Activated B cell treated with CpG ODN at 0.5 μM for 24 hours (primary cell): ENCODE measurements around the gene GFI1B. TPM values are rescaled to one million over a fixed set of nuclear protein-coding genes. Genes with fewer than 3 reads are reported as not detected.

Experiments
- ATAC-seq: fragments of 200-7000 bp; cut with Tn5 transposase; one replicate; pipeline ENCODE4 v1.10.0; 2021; ENCODE audit warnings: low read depth, mild to moderate bottlenecking, moderate library complexity
- CTCF ChIA-PET: fragments of 350-600 bp; sonication (Branson Sonifier 250); formaldehyde crosslinking; loops from one replicate; lab custom pipeline; 2021; ENCODE audit warnings: antibody characterized with exemption; lab: Charles Lee
- POLR2A ChIA-PET: fragments of 350-600 bp; sonication (Branson Sonifier 250); formaldehyde crosslinking; loops from one replicate; lab custom pipeline; 2021; ENCODE audit warnings: antibody characterized with exemption; lab: Charles Lee
- DNase-seq: peaks from one replicate; pipeline ENCODE4 v3.0.0; 2022
- H3K27ac Mint-ChIP-seq: one replicate; pipeline ENCODE4 v1.8.0; 2020; ENCODE audit warnings: mixed read lengths
- H3K27me3 Mint-ChIP-seq: one replicate; pipeline ENCODE4 v1.8.0; 2021; ENCODE audit warnings: mixed read lengths
- H3K36me3 Mint-ChIP-seq: one replicate; pipeline ENCODE4 v1.8.0; 2021; ENCODE audit warnings: low read depth, mixed read lengths
- H3K4me1 Mint-ChIP-seq: one replicate; pipeline ENCODE4 v1.8.0; 2021; ENCODE audit warnings: mixed read lengths
- H3K4me3 Mint-ChIP-seq: one replicate; pipeline ENCODE4 v1.8.0; 2020; ENCODE audit warnings: mild to moderate bottlenecking, mixed read lengths
- H3K9me3 Mint-ChIP-seq: one replicate; pipeline ENCODE4 v1.8.0; 2020; ENCODE audit warnings: mixed read lengths
- CTCF ChIP-seq: fragments of 200-600 bp; IDR thresholded peaks from one replicate; pipeline ENCODE4 v1.8.0; 2022; ENCODE audit warnings: antibody characterized with exemption, mild to moderate bottlenecking
- intact Hi-C: fragments of 100-400 bp; cut with micrococcal nuclease; formaldehyde crosslinking; loops from one replicate; pipeline ENCODE4 v1.15.1; 2024
- total RNA-seq: library from RNA; stranded (reverse); gene quantifications from 2 replicates; pipeline ENCODE4 v1.2.3, GENCODE V29; 2022

GFI1B gene
- total RNA-seq, 1 donor from 2014 or later = 0.38 TPM

GRCh38 chr9:133028221-133028620 lies 49.7 kb downstream of the GFI1B start:
- DNase-seq = no peak
- POLR2A ChIA-PET = no interaction called here
- H3K4me1 Mint-ChIP-seq = peaks cover 41% of the 10 kb centered on the region
- H3K4me3 Mint-ChIP-seq = peak overlapping the region; percentile 52
- H3K9me3 Mint-ChIP-seq = no peaks in the 10 kb centered on the region
- peaks cover 12% of the 10 kb centered on the region for H3K36me3 Mint-ChIP-seq
- CTCF ChIA-PET = no interaction called here
- no peak for ATAC-seq
- TF ChIP-seq CTCF = no peak
- intact Hi-C loops = no loop called here
- H3K27ac Mint-ChIP-seq = no peak overlapping the region
- no peaks in the 10 kb centered on the region for H3K27me3 Mint-ChIP-seq

- CTCF ChIA-PET = interaction anchor here (1.3 to 4.3 kb wide), 3 partner anchors 8 to 114 kb away, joined by 3 to 32 read pairs (median 8); no protein-coding TSS in a partner anchor
- H3K36me3 Mint-ChIP-seq = peaks cover 18% of the 10 kb centered on the region
- H3K4me1 Mint-ChIP-seq = peaks cover 48% of the 10 kb centered on the region
These were observed 51.5 kb downstream of the GFI1B start for GRCh38 chr9:133029994-133030316.

GRCh38 chr9:133030317-133031129 lies 52.0 kb downstream of the GFI1B start, which contains the start of gene GTF3C5:
GTF3C5 (plus strand) TSS chr9:133030997; CDS start chr9:133031012, 15 bp downstream.
- Mint-ChIP-seq H3K4me1 (peaks cover 48% of the 10 kb centered on the region), H3K27ac (peak within 1 kb of the TSS; percentile 98), H3K27me3 (no peaks in the 10 kb centered on the region), H3K4me3 (peak within 1 kb of the TSS; percentile 99), H3K36me3 (peaks cover 18% of the 10 kb centered on the region), H3K9me3 (no peaks in the 10 kb centered on the region)
- peak; percentile 97 for ATAC-seq
- POLR2A ChIA-PET = interaction anchor here (0.7 to 2.0 kb wide), 30 partner anchors 9 to 1987 kb away, joined by 3 to 21 read pairs (median 4); partner anchors contain the start of genes CACFD1, DDX31, GTF3C4 and MED22
- DNase-seq = peak; percentile 83
- TF ChIP-seq CTCF = no peak
- CTCF ChIA-PET = interaction anchor here (0.6 to 4.3 kb wide), 6 partner anchors 8 to 156 kb away, joined by 3 to 32 read pairs (median 3); no protein-coding TSS in a partner anchor
- intact Hi-C loops = loop anchor here (1.0 to 5.0 kb wide), 9 partner anchors 86 to 1132 kb away; partner anchors contain the start of genes BRD3, CFAP77, RALGDS and REXO4

More at GRCh38 chr9:133029994-133030316, 51.5 kb downstream of the GFI1B start:
- Mint-ChIP-seq H3K9me3 (no peaks in the 10 kb centered on the region), H3K4me3 (peak overlapping the region; percentile 99), H3K27ac (peak overlapping the region; percentile 98), H3K27me3 (no peaks in the 10 kb centered on the region)
- DNase-seq = no peak
- POLR2A ChIA-PET = interaction anchor here (0.9 to 2.0 kb wide), 25 partner anchors 8 to 1657 kb away, joined by 3 to 21 read pairs (median 5); partner anchors contain the start of genes CACFD1, DDX31, GTF3C4 and MED22
- intact Hi-C loops = loop anchor here (1.0 to 5.0 kb wide), 9 partner anchors 86 to 1132 kb away; partner anchors contain the start of genes BRD3, CFAP77, RALGDS and REXO4
- TF ChIP-seq CTCF = no peak
- peak; percentile 7 for ATAC-seq

GRCh38 chr9:133031130-133031422 lies 52.6 kb downstream of the GFI1B start:
- POLR2A ChIA-PET = interaction anchor here (1.1 to 2.0 kb wide), 15 partner anchors 9 to 1134 kb away, joined by 3 to 21 read pairs (median 4); partner anchors contain the start of genes RNU6ATAC, SETX, SPACA9 and STKLD1
- no peak for DNase-seq
- CTCF ChIA-PET = interaction anchor here (0.7 to 4.3 kb wide), 3 partner anchors 9 to 117 kb away, joined by 3 to 32 read pairs (median 8); no protein-coding TSS in a partner anchor
- Mint-ChIP-seq H3K27me3 (no peaks in the 10 kb centered on the region), H3K36me3 (peaks cover 18% of the 10 kb centered on the region), H3K9me3 (no peaks in the 10 kb centered on the region), H3K4me3 (peak overlapping the region; percentile 99), H3K4me1 (peaks cover 48% of the 10 kb centered on the region), H3K27ac (peak overlapping the region; percentile 98)
- ATAC-seq = no peak
- intact Hi-C loops = loop anchor here (2.0 to 5.0 kb wide), 4 partner anchors 260 to 1131 kb away; partner anchors contain the start of genes CFAP77, RNU6ATAC and SLC2A6
- no peak for TF ChIP-seq CTCF
